HG02852 (cell line): ENCODE measurements around the gene PCBP4.
A peak's percentile ranks its signal among the peaks of the same experiment; 100 is the strongest.

ENCODE experiments used
- ATAC-seq: cut with Tn5 transposase; IDR thresholded peaks from one replicate; pipeline ENCODE4 v1.9.1; 2021; ENCODE audit warnings: mild to moderate bottlenecking, moderate library complexity; ENCODE audit not compliant: unreplicated experiment

Gene PCBP4

GRCh38 chr3:51942603-51943450 lies 24.4 kb downstream of the PCBP4 start:
- no peak for ATAC-seq

GRCh38 chr3:51941798-51942602 lies 25.3 kb downstream of the PCBP4 start, which contains the start of the genes PARP3 and RRP9:
Gene PARP3 (plus strand): TSS chr3:51942363. CDS start chr3:51943356, 993 bp downstream.
Gene RRP9 (minus strand): TSS chr3:51941904. CDS start chr3:51941867, 37 bp downstream.
- peak; percentile 87 for ATAC-seq

- no peak for ATAC-seq
These were observed 25.8 kb downstream of the PCBP4 start for GRCh38 chr3:51941463-51941797.

- no peak for ATAC-seq
These were observed 26.4 kb downstream of the PCBP4 start for GRCh38 chr3:51940648-51941462.

- no peak for ATAC-seq
These were observed 28.4 kb downstream of the PCBP4 start for GRCh38 chr3:51938780-51939425.

- ATAC-seq: no peak
These were observed 29.4 kb downstream of the PCBP4 start for GRCh38 chr3:51937611-51938450.

- no peak for ATAC-seq
These were observed 30.2 kb downstream of the PCBP4 start for GRCh38 chr3:51937014-51937413.

- ATAC-seq: no peak
These were observed 31.1 kb downstream of the PCBP4 start for GRCh38 chr3:51935886-51936755.

GRCh38 chr3:51934991-51935885 lies 32.0 kb downstream of the PCBP4 start:
- ATAC-seq: no peak

GRCh38 chr3:51934139-51934850 lies 33.0 kb downstream of the PCBP4 start:
- ATAC-seq: no peak

- ATAC-seq: no peak
These were observed 33.6 kb downstream of the PCBP4 start for GRCh38 chr3:51933471-51934138.

- ATAC-seq: no peak
These were observed 34.5 kb downstream of the PCBP4 start for GRCh38 chr3:51932471-51933370.

- no peak for ATAC-seq
These were observed 35.5 kb downstream of the PCBP4 start for GRCh38 chr3:51931756-51932155.

GRCh38 chr3:51930439-51930838 lies 36.8 kb downstream of the PCBP4 start:
- ATAC-seq: no peak

- ATAC-seq: no peak
These were observed 37.7 kb downstream of the PCBP4 start for GRCh38 chr3:51929420-51930003.
